ENCODE measurements around the gene NISCH. TPM values are rescaled to one million over a fixed set of nuclear protein-coding genes. Genes with fewer than 3 reads are reported as not detected.
A peak's percentile ranks its signal among the peaks of the same experiment; 100 is the strongest.

Gene NISCH
- 99.0 and 104 TPM in 2 replicates for total RNA-seq (2021)
- long read RNA-seq, full-length matches to known transcripts: 95 of 221 reads
- long read RNA-seq, partial matches to known transcripts: 91 of 221 reads
- long read RNA-seq, other reads (novel, unspliced or antisense): 35 of 221 reads

DNA sequence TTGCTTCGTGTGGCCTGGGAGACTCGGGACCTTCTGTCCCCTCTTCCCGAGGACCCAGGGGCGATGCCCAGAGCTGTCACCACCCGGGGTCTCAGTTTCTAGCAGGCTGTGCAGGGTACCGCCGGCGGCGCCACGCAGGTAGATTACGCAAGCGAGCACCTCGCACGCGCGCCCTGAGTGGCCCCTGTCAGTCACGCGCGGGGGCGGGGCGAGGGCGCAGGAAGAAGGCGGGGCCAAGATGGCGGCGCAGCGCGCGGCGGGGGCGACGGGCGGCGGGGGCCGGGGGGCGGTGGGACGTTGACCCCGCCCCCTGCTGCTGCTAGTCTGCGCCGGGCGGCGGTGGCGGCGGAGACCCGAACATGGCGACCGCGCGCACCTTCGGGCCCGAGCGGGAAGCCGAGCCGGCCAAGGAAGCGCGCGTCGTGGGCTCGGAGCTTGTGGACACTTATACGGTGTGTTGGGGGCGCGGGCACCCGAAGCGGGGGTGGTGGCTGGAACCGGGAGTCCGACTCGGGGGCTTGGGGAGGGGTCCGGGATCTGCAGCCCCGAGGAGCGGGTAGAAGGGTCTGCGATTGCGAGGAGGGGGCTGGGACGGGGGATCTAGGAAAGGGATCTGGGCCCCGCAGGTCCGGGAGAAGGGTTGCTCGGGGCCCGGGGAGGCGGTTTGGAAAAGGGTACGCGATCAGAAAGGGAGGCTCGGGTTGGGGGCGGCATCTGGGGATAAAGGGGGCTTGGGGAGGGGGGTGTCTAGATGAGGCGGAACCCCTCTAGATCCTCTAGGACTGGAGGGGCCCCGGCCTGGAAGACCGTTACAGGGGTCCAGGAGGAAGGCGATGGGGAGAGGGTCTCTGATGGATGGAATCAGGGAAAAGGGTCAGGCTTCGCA lies at the start of gene NISCH:
NISCH (plus strand) TSS at position 322 of the 886 bp plus-strand sequence; CDS start at position 360, 38 bp downstream.
- Histone ChIP-seq H2BK20ac (ENCODE audit: low read depth, low read length, poor library complexity, severe bottlenecking) (no peak within 1 kb of the TSS), H3K9ac (ENCODE audit: extremely low read depth, insufficient read length, low read length) (peak within 1 kb of the TSS; percentile 72), H3K4me2 (ENCODE audit: insufficient read depth, insufficient read length, low read length) (peak within 1 kb of the TSS; percentile 58), H3K79me2 (ENCODE audit: insufficient read depth, low read length) (peaks cover 4% of the 10 kb centered on the region; the same call in 1 of the 2 replicates), H2BK12ac (ENCODE audit: insufficient read length, low read depth, low read length) (no peak within 1 kb of the TSS), H2BK5ac (ENCODE audit: insufficient read length, low read length) (no peak within 1 kb of the TSS), H3K27ac (ENCODE audit: insufficient read length, low read depth, low read length) (no peak within 1 kb of the TSS), H2BK120ac (ENCODE audit: low read depth, low read length, poor library complexity, severe bottlenecking) (peak within 1 kb of the TSS; percentile 31), H3K27me3 (ENCODE audit: insufficient read depth, low read length) (no peaks in the 10 kb centered on the region), H3K14ac (ENCODE audit: insufficient read depth, low read length) (peak within 1 kb of the TSS; percentile 69), H3K18ac (ENCODE audit: insufficient read length, low read depth, low read length) (peak within 1 kb of the TSS; percentile 46), H3T11ph (ENCODE audit: low read length) (no peak within 1 kb of the TSS), H3K4ac (ENCODE audit: low read depth, low read length) (no peak within 1 kb of the TSS), H3K4me1 (ENCODE audit: insufficient read depth, low read length) (no peaks in the 10 kb centered on the region; the same call in 1 of the 2 replicates), H3K9me3 (ENCODE audit: control insufficient read depth, low read depth, low read length) (no peaks in the 10 kb centered on the region), H3K56ac (ENCODE audit: insufficient read length, low read depth, low read length) (no peak within 1 kb of the TSS), H2AFZ (ENCODE audit: low read length) (no peak within 1 kb of the TSS), H2BK15ac (ENCODE audit: low read depth, low read length) (no peak within 1 kb of the TSS), H3K23me2 (ENCODE audit: insufficient read length, low read depth, low read length, poor library complexity, severe bottlenecking) (peaks cover 4% of the 10 kb centered on the region), H3K79me1 (ENCODE audit: insufficient read depth, low read depth, low read length, poor library complexity, severe bottlenecking) (peaks cover 5% of the 10 kb centered on the region), H4K5ac (ENCODE audit: insufficient read length, low read depth, low read length) (no peak within 1 kb of the TSS), H4K8ac (replicated peaks; ENCODE audit: insufficient read length, low read depth, low read length) (no peak within 1 kb of the TSS), H3K23ac (ENCODE audit: insufficient read length, low read depth, low read length) (no peak within 1 kb of the TSS), H4K91ac (ENCODE audit: insufficient read length, low read depth, low read length) (no peak within 1 kb of the TSS), H4K20me1 (ENCODE audit: control insufficient read depth, insufficient read depth, insufficient read length) (no peaks in the 10 kb centered on the region), H2AK5ac (ENCODE audit: insufficient read length, low read length) (no peak within 1 kb of the TSS)
- peak within 1 kb of the TSS; percentile 86 to 97 (median 89) for H3K27ac Mint-ChIP-seq
- TF ChIP-seq, protein P1, sequence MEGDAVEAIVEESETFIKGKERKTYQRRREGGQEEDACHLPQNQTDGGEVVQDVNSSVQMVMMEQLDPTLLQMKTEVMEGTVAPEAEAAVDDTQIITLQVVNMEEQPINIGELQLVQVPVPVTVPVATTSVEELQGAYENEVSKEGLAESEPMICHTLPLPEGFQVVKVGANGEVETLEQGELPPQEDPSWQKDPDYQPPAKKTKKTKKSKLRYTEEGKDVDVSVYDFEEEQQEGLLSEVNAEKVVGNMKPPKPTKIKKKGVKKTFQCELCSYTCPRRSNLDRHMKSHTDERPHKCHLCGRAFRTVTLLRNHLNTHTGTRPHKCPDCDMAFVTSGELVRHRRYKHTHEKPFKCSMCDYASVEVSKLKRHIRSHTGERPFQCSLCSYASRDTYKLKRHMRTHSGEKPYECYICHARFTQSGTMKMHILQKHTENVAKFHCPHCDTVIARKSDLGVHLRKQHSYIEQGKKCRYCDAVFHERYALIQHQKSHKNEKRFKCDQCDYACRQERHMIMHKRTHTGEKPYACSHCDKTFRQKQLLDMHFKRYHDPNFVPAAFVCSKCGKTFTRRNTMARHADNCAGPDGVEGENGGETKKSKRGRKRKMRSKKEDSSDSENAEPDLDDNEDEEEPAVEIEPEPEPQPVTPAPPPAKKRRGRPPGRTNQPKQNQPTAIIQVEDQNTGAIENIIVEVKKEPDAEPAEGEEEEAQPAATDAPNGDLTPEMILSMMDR (conservative IDR thresholded peaks at IDR 0.05): no peak
- no peaks in the 10 kb centered on the region; the same call in 1 of the 2 replicates for H3K27me3 Mint-ChIP-seq (ENCODE audit: low read depth)
- H3K36me3 Mint-ChIP-seq (ENCODE audit: insufficient read depth in 1 of 3, low read depth in 3 of 3): peaks cover 19 to 34% (median 32%) of the 10 kb centered on the region in 3 experiments
- H3K9me3 Mint-ChIP-seq: no peaks in the 10 kb centered on the region
- H3K4me1 Mint-ChIP-seq: peaks cover 31 to 51% of the 10 kb centered on the region in 2 experiments
- no CpG with 5 or more reads among the region's 86 CpGs for WGBS (ENCODE audit: extremely low coverage, insufficient read length, low lambda C conversion rate)
- peak; percentile 81 for DNase-seq
- H3K4me3 Mint-ChIP-seq: peak within 1 kb of the TSS; percentile 89 to 96

Data from H9 (cell line).